Tibial nerve (tissue), 4 donors: Measurements from ENCODE around the gene TBC1D22B. TPM values are rescaled to one million over a fixed set of nuclear protein-coding genes. Genes with fewer than 3 reads are reported as not detected.

Source experiments
- DNase-seq, 2 donors: peaks; one replicate each; pipeline ENCODE4 v3.0.0-alpha.2; 2019; ENCODE audit warnings: low spot score in 2 of 2
- H3K27ac ChIP-seq, 4 donors: fragments of 200-600 bp; sonication (generic) in 3 of 4; one replicate each; pipeline ENCODE4 v1.5.1; 2017 to 2019; ENCODE audit warnings: mild to moderate bottlenecking in 1 of 4
- H3K27me3 ChIP-seq, 2 donors: fragments of 200-600 bp; sonication (generic) in 1 of 2; one replicate each; pipeline versions ENCODE4 v1.5.1 to v1.6.0; 2017 to 2019
- H3K36me3 ChIP-seq, 3 donors: fragments of 200-600 bp; sonication (generic); one replicate each; pipeline ENCODE4 v1.5.1; 2018 to 2019
- H3K4me1 ChIP-seq, 4 donors: fragments of 200-600 bp; sonication (generic) in 3 of 4; one replicate each; pipeline ENCODE4 v1.5.1; 2017 to 2019
- H3K4me3 ChIP-seq, 4 donors: fragments of 200-600 bp; sonication (generic) in 3 of 4; one replicate each; pipeline ENCODE4 v1.5.1; 2017 to 2019; ENCODE audit warnings: mild to moderate bottlenecking in 1 of 4, moderate library complexity in 1 of 4
- H3K9me3 ChIP-seq, 4 donors: fragments of 200-600 bp; sonication (generic) in 3 of 4; one replicate each; pipeline ENCODE4 v1.5.1; 2017 to 2019
- CTCF ChIP-seq, 5 experiments: fragments of 200-600 bp in 3 of 5; fragments of 450-650 bp in 2 of 5; sonication (generic) in 3 of 5; IDR thresholded peaks; one replicate each; pipeline ENCODE4 v1.5.1; 2016 to 2019; ENCODE audit warnings: antibody characterized with exemption in 5 of 5, mild to moderate bottlenecking in 3 of 5, moderate library complexity in 2 of 5
- EP300 ChIP-seq, 2 donors: sonication (generic); formaldehyde crosslinking; IDR thresholded peaks; one replicate each; pipeline ENCODE4 v1.6.1; 2017; ENCODE audit warnings: antibody characterized with exemption in 2 of 2, mild to moderate bottlenecking in 1 of 2
- POLR2A ChIP-seq, 2 donors: fragments of 450-650 bp; IDR thresholded peaks; one replicate each; pipeline ENCODE4 v1.6.1; 2017; ENCODE audit warnings: antibody characterized with exemption in 2 of 2, mild to moderate bottlenecking in 2 of 2, moderate library complexity in 2 of 2
- WGBS, 2 donors: methylation state at CpG; one replicate each; pipeline ENCODE4 v1.1.5; 2018; 5-methylcytosine and 5-hydroxymethylcytosine counted together
- total RNA-seq, 4 donors: library from RNA; depleted of rRNA; stranded (reverse); fragments of >200 nt; gene quantifications; one replicate each; pipeline ENCODE4 v1.1.0, GENCODE V29; 2016

Gene TBC1D22B
- total RNA-seq, 4 donors from 2014 or later, result 5.1 to 9.4 (median 7.7) TPM

GRCh38 chr6:37357288-37357687, 99.7 kb downstream of the TBC1D22B start:
- no peak for DNase-seq
- TF ChIP-seq CTCF (IDR thresholded peaks at IDR 0.05), result no peak
- TF ChIP-seq EP300 (IDR thresholded peaks at IDR 0.05), result no peak
- no peak for TF ChIP-seq POLR2A (IDR thresholded peaks at IDR 0.05)
- no peaks in the 10 kb centered on the region for H3K27me3 ChIP-seq
- no peak overlapping the region for H3K27ac ChIP-seq
- no peak overlapping the region for H3K4me3 ChIP-seq
- peaks cover 0 to 21% (median 0%) of the 10 kb centered on the region in 3 donors for H3K36me3 ChIP-seq
- no peaks in the 10 kb centered on the region for H3K9me3 ChIP-seq
- H3K4me1 ChIP-seq, result peaks cover 0 to 22% (median 4%) of the 10 kb centered on the region in 4 donors
- 45 to 49% methylated on average over 1 of the region's 1 CpG for WGBS, 2 donors

- H3K9me3 ChIP-seq, result no peaks in the 10 kb centered on the region
- H3K36me3 ChIP-seq, result peaks cover 0 to 27% (median 0%) of the 10 kb centered on the region in 3 donors
- WGBS, 2 donors, result 90 to 97% methylated on average over 2 of the region's 2 CpGs
- no peak overlapping the region for H3K27ac ChIP-seq
- H3K4me3 ChIP-seq, result no peak overlapping the region
- H3K4me1 ChIP-seq, result peaks cover 0 to 22% (median 4%) of the 10 kb centered on the region in 4 donors
- no peaks in the 10 kb centered on the region for H3K27me3 ChIP-seq
- no peak for DNase-seq
- TF ChIP-seq EP300 (IDR thresholded peaks at IDR 0.05), result no peak
- TF ChIP-seq POLR2A (IDR thresholded peaks at IDR 0.05), result no peak
- TF ChIP-seq CTCF (IDR thresholded peaks at IDR 0.05), result no peak
These were observed 100.3 kb downstream of the TBC1D22B start for GRCh38 chr6:37357860-37358259.

- Histone ChIP-seq H3K4me1 (peaks cover 0 to 17% (median 4%) of the 10 kb centered on the region in 4 donors), H3K9me3 (no peaks in the 10 kb centered on the region), H3K27ac (no peak overlapping the region), H3K36me3 (peaks cover 0 to 34% (median 0%) of the 10 kb centered on the region in 3 donors), H3K4me3 (no peak overlapping the region), H3K27me3 (no peaks in the 10 kb centered on the region)
- DNase-seq, result no peak
- WGBS, 2 donors, result 83 to 88% methylated on average over 3 of the region's 3 CpGs
- TF ChIP-seq CTCF (IDR thresholded peaks at IDR 0.05) (no peak), POLR2A (IDR thresholded peaks at IDR 0.05) (no peak), EP300 (IDR thresholded peaks at IDR 0.05) (no peak)
These were observed 101.5 kb downstream of the TBC1D22B start for GRCh38 chr6:37359039-37359438.

- no peaks in the 10 kb centered on the region for H3K9me3 ChIP-seq
- WGBS, 2 donors, result 89% methylated on average over 2 of the region's 2 CpGs
- no peak overlapping the region for H3K27ac ChIP-seq
- no peaks in the 10 kb centered on the region for H3K27me3 ChIP-seq
- peaks cover 0 to 34% (median 0%) of the 10 kb centered on the region in 3 donors for H3K36me3 ChIP-seq
- no peak overlapping the region for H3K4me3 ChIP-seq
- DNase-seq, result no peak
- H3K4me1 ChIP-seq, result peaks cover 0 to 6% (median 0%) of the 10 kb centered on the region in 4 donors
- TF ChIP-seq EP300 (IDR thresholded peaks at IDR 0.05) (no peak), POLR2A (IDR thresholded peaks at IDR 0.05) (no peak), CTCF (IDR thresholded peaks at IDR 0.05) (no peak)
These were observed 104.7 kb downstream of the TBC1D22B start for GRCh38 chr6:37362101-37362828.

- no peak overlapping the region for H3K27ac ChIP-seq
- peaks cover 0 to 18% (median 2%) of the 10 kb centered on the region in 4 donors for H3K4me1 ChIP-seq
- no peaks in the 10 kb centered on the region for H3K9me3 ChIP-seq
- H3K36me3 ChIP-seq, result peaks cover 2 to 34% (median 15%) of the 10 kb centered on the region in 3 donors
- no peak for DNase-seq
- TF ChIP-seq POLR2A (IDR thresholded peaks at IDR 0.05) (no peak), EP300 (IDR thresholded peaks at IDR 0.05) (no peak), CTCF (IDR thresholded peaks at IDR 0.05) (peak in 2 of 5 experiments; percentile 18 to 30)
- H3K27me3 ChIP-seq, result no peaks in the 10 kb centered on the region
- 19 to 28% methylated on average over 2 of the region's 2 CpGs for WGBS, 2 donors
- no peak overlapping the region for H3K4me3 ChIP-seq
These were observed 108.2 kb downstream of the TBC1D22B start for GRCh38 chr6:37365791-37366190.
